HG03108 (cell line): ENCODE measurements around the gene ICAM2.

Source experiments
- ATAC-seq: cut with Tn5 transposase; IDR thresholded peaks from one replicate; pipeline ENCODE4 v1.9.1; 2021; ENCODE audit warnings: moderate library complexity; ENCODE audit not compliant: unreplicated experiment

Gene ICAM2

GRCh38 chr17:64020056-64020766 is at the start of gene ICAM2:
ICAM2 (minus strand) TSS chr17:64020633; CDS start chr17:64006691, 13,942 bp downstream.
- ATAC-seq = peak; percentile 52

DNA sequence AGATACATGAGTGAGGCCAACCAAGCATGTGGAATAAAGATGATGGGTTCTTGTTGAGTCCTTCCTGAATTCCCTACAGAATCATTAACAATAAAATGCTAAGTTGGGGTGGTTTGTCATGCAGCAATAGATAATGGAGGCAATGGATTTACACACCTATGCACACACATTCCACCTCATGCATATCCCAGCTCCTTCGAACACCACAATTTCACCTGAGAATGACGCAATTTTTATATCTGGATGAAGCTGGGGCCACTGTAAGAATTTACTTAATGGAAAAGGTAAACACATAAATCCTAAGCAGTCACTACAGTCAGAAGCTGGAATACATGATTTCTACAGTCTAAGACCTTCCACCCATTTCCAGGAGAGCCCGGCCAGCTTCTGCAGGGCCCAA is 49.8 kb upstream of the ICAM2 start:
- ATAC-seq = no peak

DNA sequence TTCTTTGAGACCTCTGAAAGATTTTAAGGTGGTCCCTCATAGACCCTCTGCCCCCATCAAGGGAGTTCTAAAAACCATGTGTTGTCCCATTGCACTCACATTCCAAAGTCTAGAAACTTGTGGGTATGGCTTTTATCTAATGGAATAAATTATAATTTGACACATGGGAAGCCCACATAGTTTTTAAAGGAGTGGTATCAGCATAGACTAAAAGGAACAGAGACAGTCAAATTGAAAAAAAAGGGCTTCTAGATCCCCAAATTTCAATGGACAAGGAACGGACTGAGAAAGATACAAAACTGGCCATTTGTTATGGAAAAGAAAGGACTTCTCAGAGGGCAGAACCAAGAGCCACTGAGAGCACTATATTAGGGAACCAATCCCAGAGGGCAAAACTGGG is 48.7 kb upstream of the ICAM2 start:
- no peak for ATAC-seq

- ATAC-seq = no peak
These were observed 47.2 kb upstream of the ICAM2 start for GRCh38 chr17:64067657-64068056.

GRCh38 chr17:64066716-64067115 is 46.3 kb upstream of the ICAM2 start:
- ATAC-seq = no peak

DNA sequence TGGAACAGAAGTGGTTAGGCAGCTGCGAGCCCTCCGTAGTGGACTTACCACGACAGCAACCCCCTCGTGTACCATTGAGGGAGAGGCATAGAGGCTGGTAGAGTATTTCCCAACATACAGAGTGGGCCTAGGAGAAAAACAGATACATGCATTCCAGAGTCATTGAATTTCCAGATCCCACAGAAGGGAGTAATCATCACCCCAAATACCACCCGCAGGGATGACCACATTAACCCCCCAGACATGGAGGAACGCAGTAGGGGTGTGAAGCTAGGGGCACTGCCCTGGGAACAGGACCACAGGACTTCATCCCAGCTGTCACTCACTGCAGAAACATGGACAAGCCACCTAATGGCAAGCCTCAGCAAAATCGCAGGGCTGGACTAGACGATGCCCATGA is 44.7 kb upstream of the ICAM2 start:
- ATAC-seq = no peak

GRCh38 chr17:64064331-64064730 is 43.9 kb upstream of the ICAM2 start:
- no peak for ATAC-seq

DNA sequence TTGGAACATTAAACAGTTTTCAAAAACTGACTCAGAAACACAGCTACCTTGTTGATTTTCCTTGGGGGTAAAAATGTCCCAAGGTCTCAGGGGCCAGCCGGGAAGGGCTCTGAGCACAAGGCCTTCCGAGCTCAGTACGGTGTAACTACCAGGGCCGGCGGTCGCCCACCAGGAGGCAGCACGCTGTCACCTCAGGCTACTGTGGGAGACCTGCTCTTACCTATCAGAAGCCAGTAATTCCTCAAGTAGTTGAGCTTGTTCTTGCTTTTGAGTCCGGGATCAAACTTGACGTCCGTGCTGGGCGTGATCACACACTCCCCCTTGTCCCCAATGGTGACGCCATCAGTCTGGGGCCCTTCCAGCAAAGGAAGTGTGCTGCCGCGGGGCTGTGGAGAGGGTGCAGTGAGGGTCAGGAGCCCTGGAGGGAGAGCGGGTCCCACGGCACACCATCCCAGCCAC is 43.4 kb upstream of the ICAM2 start:
- ATAC-seq = no peak

GRCh38 chr17:64063088-64063487 is 42.7 kb upstream of the ICAM2 start:
- peak; percentile 42 for ATAC-seq

- peak; percentile 53 for ATAC-seq
These were observed 40.9 kb upstream of the ICAM2 start for GRCh38 chr17:64061178-64061898.

DNA sequence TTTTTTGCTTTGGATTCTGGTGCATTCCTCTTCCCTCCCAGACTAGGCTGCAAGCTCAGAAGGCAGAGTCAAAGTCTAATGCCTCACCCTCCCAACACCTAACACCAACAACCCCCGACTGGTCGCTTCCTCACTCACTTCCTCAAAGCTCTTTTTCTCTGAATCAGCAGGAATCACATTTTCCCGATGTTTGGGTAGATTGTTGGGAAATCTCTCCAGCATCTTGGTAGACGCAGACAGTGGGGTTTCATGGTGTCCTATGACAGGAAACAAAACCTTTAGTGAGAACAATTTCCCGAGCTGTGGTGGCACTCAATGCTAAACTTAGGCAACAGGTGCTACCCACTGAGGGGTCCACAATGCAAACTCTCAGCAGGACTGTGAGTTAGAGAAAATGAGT is 39.9 kb upstream of the ICAM2 start:
- ATAC-seq = no peak

DNA sequence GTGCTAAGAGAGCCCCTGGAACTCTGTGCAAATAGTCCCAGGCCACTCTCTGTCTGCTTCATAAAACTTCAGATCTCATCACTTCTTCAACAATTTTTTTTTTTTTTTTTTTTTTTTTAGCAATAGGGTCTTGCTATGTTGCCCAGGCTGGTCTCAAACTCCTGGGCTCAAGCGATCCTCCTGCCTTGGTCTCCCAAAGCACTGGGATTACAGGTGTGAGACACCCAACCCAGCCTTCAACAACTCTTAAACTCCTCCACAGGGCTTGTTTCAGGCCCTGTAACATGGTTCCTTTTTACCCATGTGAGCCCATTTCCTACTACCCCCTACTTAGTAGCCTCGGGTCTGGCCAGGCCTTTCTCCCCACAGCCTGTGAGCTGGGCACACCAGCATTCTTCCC is 39.3 kb upstream of the ICAM2 start:
- no peak for ATAC-seq

GRCh38 chr17:64058621-64059020 is 38.2 kb upstream of the ICAM2 start:
- ATAC-seq = no peak

GRCh38 chr17:64057701-64058263 is 37.3 kb upstream of the ICAM2 start:
- no peak for ATAC-seq

DNA sequence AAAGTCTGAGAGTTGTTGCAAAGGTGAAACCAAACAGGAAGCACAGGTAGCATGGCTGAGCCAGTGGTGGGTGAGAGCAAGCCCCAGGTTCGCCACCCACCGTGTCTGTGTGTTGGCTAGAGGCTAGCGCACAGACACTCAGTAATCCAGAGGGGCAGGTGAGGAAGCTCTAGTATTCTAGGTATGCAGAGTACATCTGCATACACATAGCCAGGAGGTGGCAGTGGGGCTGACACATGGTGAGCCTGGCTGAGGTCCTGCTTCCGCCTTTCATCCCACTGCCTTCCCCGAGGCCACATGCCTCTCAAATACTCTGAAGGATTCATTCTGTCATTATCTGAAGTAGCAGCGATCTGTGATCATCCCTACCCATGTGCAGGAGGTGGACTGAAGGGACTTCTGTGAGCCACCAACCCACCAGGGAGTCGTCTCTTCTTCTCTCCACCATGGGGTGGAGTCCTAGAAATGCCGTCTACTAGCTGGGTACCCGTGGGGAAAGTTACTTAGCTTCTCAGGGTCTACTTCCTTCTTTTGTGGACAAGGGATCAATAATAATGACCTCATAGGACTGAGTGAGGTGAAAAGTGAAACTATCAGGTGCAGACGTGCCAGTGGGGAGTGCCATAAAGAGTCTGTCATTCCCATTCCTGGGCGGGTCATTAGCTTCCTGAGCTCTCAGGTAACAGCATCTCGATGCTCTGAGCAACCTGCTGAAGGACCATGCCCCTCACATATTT is 36.0 kb upstream of the ICAM2 start:
- peak; percentile 66 for ATAC-seq

DNA sequence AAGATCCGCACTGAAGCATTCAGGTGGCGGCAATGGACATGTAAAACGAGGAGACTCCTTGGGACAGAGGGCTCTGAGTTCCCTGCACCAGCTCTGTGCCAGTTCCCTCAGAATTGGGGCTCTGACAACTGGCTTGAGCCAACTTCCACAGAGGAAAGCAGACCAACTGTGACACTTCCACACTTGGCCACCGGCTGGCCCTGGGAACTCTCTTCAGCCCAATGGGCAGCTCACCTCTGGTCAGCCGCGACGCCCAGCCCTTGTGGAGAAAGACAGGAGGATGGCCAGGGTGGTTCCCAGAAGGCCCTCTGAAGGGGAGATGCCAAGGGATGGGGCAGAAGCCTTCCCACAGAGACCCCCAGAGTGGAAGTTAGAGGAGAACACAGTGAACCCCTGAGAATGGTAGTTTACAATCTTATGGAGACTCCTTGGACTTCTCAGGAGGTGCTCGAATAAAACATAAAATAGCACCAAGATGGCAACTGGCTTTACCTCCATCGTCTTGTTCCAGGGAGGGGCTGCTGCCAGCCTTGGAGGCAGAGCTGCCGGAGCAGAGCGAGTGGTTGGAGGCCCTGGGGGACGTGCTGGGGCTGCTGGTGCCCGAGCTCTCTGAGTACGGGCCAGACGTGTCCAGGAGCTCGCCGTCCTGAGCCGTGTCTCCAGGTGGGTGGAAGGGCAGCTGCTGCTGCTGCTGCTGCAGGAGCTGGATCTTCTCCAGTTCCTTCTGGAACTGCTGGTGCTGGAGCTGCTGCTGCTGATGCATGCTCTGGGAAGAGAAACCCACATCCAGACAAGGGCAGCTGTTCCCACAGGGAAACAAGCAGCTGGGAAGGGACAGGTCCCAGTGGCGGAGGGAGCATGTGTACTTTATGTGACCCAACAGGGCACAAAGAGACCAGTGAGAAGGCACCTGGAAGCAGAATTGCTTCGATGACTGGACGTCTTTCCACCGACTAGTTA is 35.0 kb upstream of the ICAM2 start:
- ATAC-seq = no peak

GRCh38 chr17:64054304-64054703 is 33.9 kb upstream of the ICAM2 start:
- no peak for ATAC-seq

GRCh38 chr17:64053101-64053500 is 32.7 kb upstream of the ICAM2 start:
- no peak for ATAC-seq

- ATAC-seq = no peak
These were observed 30.7 kb upstream of the ICAM2 start for GRCh38 chr17:64051153-64051552.

DNA sequence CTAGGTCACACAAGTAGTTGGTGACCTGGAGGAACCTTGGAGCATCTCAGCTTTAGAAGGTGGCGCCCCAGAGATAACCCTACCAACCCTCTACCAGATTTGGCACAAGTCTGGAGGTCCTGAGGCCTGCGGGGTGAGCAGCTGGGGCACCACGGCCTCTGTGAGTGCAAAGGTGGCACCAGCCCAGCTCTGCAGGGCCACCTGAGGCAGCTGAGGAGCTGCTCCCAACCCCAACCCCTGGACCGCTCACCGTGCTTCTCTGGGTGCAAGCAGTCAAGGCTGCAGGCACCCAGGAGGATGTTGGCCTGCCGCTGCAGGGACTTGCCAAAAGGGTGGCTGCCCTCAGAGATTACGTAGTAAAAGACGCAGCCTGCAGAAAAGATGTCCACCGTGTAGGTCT is 28.4 kb upstream of the ICAM2 start:
- ATAC-seq = no peak
